Umbilical cord (tissue), 2 donors: ENCODE measurements around the gene AGAP9. TPM values are rescaled to one million over a fixed set of nuclear protein-coding genes. Genes with fewer than 3 reads are reported as not detected.
"Not testable (repeated sequence)": the region's sequence is repeated elsewhere in the genome, so short reads cannot be mapped to it uniquely, and the experiment has no call there.

ENCODE experiments used
- DNase-seq: peaks from one replicate; pipeline ENCODE4 v3.0.0-alpha.2; 2015; ENCODE audit warnings: low spot score
- total RNA-seq: library from RNA; depleted of rRNA; stranded (reverse); fragments of >200 nt; gene quantifications from one replicate; pipeline ENCODE4 v1.2.3, GENCODE V29; 2014; ENCODE audit warnings: low replicate concordance; ENCODE audit not compliant: insufficient read depth

AGAP9 gene
- 1.4 TPM for total RNA-seq

GRCh38 chr10:47523475-47523874 is at the start of gene AGAP9:
Gene AGAP9 (minus strand): TSS chr10:47523638. CDS start chr10:47523526, 112 bp downstream.
- DNase-seq: not testable (repeated sequence)

DNA sequence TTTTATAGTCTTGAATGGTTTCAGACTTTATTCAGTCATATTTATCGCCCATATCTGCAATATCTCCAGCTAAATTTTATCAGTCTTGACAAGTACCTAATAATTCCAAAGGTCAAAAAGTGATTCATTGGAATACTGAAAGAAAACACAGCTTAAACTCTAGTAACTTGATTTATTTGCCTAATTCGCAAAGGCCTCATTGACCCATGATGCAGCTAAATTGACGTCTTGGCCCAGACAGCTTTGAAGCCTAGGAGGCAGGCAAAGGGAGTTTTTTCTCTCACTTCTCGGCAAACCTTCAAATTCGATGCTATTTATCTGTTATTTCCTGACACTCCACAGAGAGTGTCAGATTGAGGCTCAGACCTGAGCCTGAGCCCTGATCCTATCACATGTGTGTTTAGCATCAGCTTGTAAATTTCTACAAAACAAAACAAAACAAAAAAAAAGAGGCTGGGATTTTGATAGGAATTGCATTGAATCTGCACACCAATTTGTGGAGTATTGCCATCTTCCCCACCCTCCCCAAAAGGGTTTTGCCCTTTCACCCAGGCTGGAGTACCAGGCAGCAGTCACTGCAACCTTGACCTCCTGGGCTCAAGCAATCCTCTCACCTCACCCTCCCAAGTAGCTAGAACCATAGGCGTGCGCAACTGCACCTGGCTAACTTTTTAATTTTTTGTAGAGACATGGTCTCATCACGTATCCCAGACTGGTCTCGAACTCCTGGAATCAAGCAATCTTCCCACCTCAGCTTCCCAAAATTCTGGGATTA is 47.9 kb upstream of the AGAP9 start:
- not testable (repeated sequence) for DNase-seq

GRCh38 chr10:47566757-47567156 is 43.3 kb upstream of the AGAP9 start:
- DNase-seq: not testable (repeated sequence)

DNA sequence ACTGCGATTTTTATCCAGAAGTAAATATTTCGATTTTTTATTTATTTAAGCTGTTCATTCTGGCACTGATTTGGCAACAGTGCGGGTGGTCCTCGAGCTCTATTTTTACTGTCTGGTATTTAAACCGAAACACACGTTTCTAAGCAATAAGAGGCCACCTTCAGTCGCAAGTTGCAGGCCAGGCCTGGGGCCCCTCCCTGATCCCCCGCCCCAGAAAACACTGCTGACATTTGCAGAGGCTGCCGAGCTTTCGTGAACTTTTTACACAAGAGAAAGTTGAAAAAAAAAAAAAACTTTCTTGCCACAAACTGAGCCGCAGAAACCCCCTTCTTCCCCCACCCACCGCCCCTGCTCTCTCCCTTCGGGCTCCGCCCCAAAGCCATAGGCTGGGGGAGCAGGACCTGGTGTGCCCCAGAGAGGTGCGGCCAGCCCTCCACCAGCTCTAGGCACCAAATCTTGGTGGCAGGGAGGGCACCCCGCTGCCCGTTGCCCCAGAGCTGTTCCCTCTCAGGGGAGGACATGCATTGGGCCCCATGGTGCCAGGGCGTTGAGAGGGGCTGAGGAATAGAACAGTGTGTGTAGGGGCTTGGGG is 42.8 kb upstream of the AGAP9 start:
- DNase-seq: not testable (repeated sequence)

GRCh38 chr10:47565517-47565920 is 42.1 kb upstream of the AGAP9 start:
- not testable (repeated sequence) for DNase-seq

DNA sequence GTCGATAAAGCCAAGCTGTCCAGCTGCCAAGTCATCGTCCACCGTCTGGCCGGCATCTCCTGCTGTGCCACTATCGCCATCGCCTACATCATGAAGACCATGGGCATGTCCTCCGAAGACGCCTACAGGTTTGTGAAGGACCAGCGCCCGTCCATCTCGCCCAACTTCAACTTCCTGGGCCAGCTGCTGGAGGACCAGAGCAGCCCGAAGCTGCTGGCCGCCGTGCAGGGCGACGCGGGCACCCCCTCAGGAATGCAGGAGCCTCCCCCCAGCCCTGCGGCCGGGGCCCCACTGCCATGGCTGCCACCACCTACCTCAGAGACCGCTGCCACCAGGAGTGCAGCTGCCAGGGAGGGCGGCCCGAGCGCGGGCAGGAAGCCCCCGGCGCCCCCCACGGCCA is 41.5 kb upstream of the AGAP9 start:
- DNase-seq: not testable (repeated sequence)

- not testable (repeated sequence) for DNase-seq
These were observed 40.9 kb upstream of the AGAP9 start for GRCh38 chr10:47564318-47564717.

- not testable (repeated sequence) for DNase-seq
These were observed 37.0 kb upstream of the AGAP9 start for GRCh38 chr10:47560452-47560851.

- not testable (repeated sequence) for DNase-seq
These were observed 36.4 kb upstream of the AGAP9 start for GRCh38 chr10:47559718-47560308.

GRCh38 chr10:47558109-47558508 is 34.7 kb upstream of the AGAP9 start:
- DNase-seq: not testable (repeated sequence)

DNA sequence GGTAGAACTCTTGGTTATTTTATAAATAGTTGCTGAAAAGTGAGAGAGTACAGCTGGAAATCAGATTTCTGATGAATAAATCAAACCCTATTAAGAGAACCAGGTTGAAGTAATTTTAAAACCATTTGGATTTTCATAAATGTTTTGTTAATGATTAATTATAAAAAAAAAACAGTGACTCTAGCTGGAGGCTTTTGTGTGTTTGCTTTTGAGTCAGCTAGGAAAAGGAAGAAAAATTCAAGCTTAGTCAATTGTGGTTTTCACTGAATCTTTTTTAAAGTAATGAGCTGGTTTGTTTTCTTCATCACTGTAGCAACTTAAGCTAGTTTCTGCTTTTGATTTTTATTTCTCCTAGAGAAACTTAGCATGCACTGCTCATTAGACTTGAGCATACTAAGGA is 34.2 kb upstream of the AGAP9 start:
- DNase-seq: not testable (repeated sequence)

DNA sequence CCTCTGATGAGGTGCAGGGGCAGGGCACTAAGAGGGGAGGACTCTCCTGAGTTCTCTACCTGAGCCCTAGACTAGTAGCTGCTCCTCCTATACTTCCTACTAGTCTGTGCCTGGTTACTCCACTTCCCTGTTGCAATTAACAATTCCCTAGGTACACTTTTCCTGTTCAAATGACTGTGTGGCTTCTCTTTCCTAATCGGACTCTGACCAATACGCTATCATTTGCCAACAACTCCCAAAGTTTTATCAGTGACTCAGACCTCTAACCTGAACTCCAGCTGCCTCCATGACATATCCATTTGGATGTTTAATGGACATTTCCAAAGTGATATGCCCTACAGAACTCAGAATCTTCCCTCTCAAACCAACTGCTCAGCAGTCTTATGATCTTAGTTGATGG is 31.9 kb upstream of the AGAP9 start:
- DNase-seq: not testable (repeated sequence)

DNA sequence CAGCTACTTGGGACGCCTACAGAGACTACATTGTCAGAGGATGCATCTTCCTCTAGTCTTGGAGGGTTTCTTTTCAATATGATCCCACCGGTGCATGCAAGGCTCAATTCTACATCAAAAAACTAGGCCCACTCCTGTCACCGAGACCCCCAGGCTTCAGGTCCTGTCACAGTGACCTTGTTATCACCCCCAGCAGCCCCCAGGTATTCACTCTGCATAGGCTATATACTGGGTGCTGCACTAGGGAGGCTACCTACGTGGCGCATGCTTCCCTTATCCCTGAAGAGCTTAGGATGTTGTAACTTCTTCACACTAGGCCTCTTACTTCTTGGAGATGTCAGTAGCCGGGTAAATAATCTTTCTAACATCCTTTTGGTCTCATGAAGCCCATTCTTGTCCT is 31.1 kb upstream of the AGAP9 start:
- not testable (repeated sequence) for DNase-seq

DNA sequence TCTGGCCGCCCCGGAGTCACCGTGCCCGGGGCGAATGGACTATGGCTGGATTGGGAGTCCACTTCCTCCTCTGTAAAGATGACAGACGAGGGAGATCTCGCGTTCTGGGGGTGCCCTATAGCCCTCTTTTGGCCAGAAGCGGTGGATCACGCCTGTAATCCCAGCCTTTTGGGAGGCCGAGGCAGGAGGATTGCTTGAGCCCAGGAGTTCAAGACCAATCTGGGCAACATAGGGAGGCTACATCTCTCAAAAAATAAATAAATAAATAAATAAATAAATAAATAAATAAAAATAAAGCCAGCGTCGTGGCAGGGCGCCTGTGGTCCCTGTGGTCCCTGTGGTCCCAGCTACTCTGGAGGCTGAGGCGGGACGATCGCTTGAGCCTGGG is 30.4 kb upstream of the AGAP9 start:
- DNase-seq: peak; percentile 3

DNA sequence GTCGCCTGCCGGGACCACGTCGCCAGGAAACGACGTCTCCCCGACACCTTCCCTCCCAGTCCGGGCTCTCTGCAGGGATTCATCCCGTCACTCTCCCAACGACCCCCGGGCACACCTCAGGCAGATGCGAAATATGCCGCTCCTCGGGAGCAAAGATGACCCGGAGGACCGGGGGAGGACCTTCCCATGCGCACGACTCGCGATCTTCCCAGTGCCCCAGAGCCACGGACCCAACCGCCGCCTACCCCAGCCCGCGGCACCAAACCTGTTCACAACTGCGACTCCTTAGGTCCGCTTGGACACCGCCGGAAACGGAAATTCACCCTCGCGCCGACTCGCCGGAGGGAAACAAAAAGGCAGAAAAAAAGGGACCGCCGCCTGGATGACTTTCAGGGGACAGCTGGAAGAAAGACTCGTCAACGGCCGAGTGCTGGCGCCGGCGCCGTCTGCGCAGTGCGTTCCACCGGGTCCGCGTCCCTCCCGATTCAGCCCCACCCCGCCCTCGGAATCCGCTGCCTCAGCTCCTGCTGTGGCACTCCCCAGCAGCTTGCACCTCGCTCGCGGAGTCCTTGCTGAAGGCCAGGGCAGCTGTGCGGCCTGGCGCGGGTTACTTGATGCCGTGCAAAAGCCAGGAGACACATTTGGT is 29.9 kb upstream of the AGAP9 start:
- peak; percentile 92 for DNase-seq

GRCh38 chr10:47552719-47553118 is 29.3 kb upstream of the AGAP9 start:
- DNase-seq: peak; percentile 58

DNA sequence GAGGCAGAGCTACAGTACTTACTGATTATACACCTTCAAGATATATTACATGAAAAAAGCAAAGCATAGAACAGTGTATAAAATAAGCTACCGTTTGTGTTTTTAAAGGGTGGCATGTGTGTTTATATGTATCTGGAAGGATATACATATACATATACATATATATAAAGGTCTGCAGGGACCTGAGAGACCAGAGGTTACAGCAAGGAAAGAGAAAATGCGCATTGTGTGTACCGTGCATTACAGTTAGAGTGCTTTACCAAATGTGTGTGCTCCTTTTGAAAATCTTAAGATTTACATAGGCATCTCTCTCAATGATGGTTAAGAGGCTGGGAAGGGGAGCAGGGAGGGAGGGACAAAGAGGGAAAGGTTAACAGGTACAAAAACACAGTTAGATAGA is 23.8 kb upstream of the AGAP9 start:
- DNase-seq: not testable (repeated sequence)

DNA sequence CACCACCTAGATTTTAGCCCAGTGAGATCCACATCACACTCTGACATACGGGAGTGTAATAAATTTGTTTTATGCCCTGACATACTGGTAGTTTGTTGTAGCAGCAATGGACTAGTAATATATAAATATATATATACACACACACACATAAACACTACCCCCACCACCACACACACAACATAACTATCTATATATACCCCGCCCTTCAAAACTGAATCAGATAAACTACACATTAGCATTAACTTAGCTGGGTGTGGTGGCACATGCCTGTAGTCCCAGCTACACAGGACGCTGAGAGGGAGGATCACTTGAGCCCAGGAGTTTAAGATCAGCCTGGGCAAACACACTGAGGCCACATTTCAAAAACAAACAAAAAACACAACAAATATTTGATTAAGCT is 13.0 kb upstream of the AGAP9 start:
- DNase-seq: not testable (repeated sequence)

- not testable (repeated sequence) for DNase-seq
These were observed 21.1 kb downstream of the AGAP9 start for GRCh38 chr10:47502313-47502712.

- not testable (repeated sequence) for DNase-seq
These were observed 29.2 kb downstream of the AGAP9 start for GRCh38 chr10:47494226-47494625.

DNA sequence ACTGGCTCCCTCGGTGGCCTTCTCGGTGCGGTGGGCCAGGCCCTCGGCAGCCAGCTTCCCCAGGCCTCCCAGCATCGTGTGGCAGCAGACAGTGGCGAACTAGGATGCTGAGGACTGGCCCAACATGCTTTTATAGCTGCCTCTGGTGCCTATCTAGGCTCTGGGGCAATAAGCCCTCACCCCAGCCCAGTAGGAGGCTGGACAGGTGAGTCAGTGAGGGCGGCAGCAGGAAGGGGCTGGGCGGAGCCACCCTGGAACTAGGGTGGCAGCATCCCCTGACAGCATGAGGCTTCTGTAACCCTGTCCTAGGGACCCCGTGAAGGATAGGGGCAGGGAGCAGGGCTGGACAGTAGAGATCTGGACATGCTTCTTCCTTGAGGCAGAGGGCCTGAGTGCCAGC is 31.8 kb downstream of the AGAP9 start, which contains the start of gene FAM25G:
FAM25G (minus strand) TSS at position 101 of the 400 bp plus-strand sequence; CDS start at position 75, 26 bp downstream.
- not testable (repeated sequence) for DNase-seq

GRCh38 chr10:47489630-47490029 is 33.8 kb downstream of the AGAP9 start:
- DNase-seq: not testable (repeated sequence)
